Measurements from ENCODE around the gene SRP68. TPM values are rescaled to one million over a fixed set of nuclear protein-coding genes. Genes with fewer than 3 reads are reported as not detected.

Gene SRP68
- polyA plus RNA-seq, 3 donors, result 27.4 to 47.1 (median 42.1) TPM

DNA sequence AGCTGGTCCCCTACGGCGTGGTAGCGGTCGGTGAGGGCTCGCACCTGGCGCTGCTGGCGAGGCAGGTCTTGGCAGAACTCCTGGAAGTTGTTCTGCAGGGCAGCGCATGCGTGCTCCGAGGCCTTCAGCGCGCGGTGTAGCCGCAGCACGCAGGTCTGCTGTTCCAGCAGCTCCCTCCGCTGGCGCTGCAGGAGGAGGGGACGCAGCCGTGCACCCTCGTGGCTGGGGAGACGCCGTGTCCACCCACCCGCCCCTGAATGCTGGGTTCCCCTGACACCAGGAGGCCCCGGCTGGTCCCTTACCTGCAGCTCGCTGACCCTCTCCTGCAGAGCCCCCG, 57.4 kb downstream of the SRP68 start:
- intact Hi-C loops (cut with micrococcal nuclease), result loop anchor here (2.0 to 5.0 kb wide), 2 partner anchors 282 to 284 kb away; no protein-coding TSS in a partner anchor
- peaks cover 1% of the 10 kb centered on the region for H3K4me1 Mint-ChIP-seq
- Histone ChIP-seq H3K9ac (ENCODE audit: insufficient read depth, low read length, poor library complexity, severe bottlenecking) (no peak overlapping the region), H4K20me1 (ENCODE audit: insufficient read depth, low read length) (no peaks in the 10 kb centered on the region), H3K27ac (ENCODE audit: low read depth in 1 of 2, low read length in 2 of 2) (no peak overlapping the region), H2AFZ (ENCODE audit: insufficient read depth, low read depth, low read length, poor library complexity, severe bottlenecking) (no peak overlapping the region), H3K79me2 (ENCODE audit: insufficient read depth, low read length) (no peaks in the 10 kb centered on the region), H3K9me3 (replicated peaks in 1 of 2; ENCODE audit: control insufficient read depth in 1 of 2, insufficient read depth in 1 of 2, low read length in 2 of 2) (no peaks in the 10 kb centered on the region), H3K4me3 (replicated peaks in 1 of 3; ENCODE audit: low read depth in 2 of 3, low read length in 3 of 3) (no peak overlapping the region), H3K4me1 (ENCODE audit: control insufficient read depth in 1 of 2, insufficient read depth in 2 of 2, low read length in 2 of 2) (no peaks in the 10 kb centered on the region), H3K4me2 (replicated peaks; ENCODE audit: extremely low read depth, low read length, poor library complexity, severe bottlenecking) (no peak overlapping the region), H3K36me3 (replicated peaks in 1 of 2; ENCODE audit: control insufficient read depth in 1 of 2, insufficient read depth in 2 of 2, low read length in 2 of 2) (no peaks in the 10 kb centered on the region), H3K27me3 (ENCODE audit: control insufficient read depth in 2 of 2, insufficient read depth in 2 of 2, low read length in 2 of 2) (no peaks in the 10 kb centered on the region)
- 83% methylated on average over 26 of the region's 26 CpGs for whole genome bisulfite sequencing (ENCODE audit: insufficient coverage)
- H3K4me3 Mint-ChIP-seq, result no peak overlapping the region
- peaks cover 0 to 1% (median 0%) of the 10 kb centered on the region in 7 donors for H3K9me3 Mint-ChIP-seq
- H3K27me3 Mint-ChIP-seq (ENCODE audit: low read depth in 3 of 3), result peaks cover 1 to 7% (median 2%) of the 10 kb centered on the region in 3 donors
- no peak overlapping the region for H3K27ac Mint-ChIP-seq
- DNase-seq, result no peak
- TF ChIP-seq, protein P1, sequence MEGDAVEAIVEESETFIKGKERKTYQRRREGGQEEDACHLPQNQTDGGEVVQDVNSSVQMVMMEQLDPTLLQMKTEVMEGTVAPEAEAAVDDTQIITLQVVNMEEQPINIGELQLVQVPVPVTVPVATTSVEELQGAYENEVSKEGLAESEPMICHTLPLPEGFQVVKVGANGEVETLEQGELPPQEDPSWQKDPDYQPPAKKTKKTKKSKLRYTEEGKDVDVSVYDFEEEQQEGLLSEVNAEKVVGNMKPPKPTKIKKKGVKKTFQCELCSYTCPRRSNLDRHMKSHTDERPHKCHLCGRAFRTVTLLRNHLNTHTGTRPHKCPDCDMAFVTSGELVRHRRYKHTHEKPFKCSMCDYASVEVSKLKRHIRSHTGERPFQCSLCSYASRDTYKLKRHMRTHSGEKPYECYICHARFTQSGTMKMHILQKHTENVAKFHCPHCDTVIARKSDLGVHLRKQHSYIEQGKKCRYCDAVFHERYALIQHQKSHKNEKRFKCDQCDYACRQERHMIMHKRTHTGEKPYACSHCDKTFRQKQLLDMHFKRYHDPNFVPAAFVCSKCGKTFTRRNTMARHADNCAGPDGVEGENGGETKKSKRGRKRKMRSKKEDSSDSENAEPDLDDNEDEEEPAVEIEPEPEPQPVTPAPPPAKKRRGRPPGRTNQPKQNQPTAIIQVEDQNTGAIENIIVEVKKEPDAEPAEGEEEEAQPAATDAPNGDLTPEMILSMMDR (IDR thresholded peaks at IDR 0.05), result no peak
- H3K36me3 Mint-ChIP-seq, result no peaks in the 10 kb centered on the region

DNA sequence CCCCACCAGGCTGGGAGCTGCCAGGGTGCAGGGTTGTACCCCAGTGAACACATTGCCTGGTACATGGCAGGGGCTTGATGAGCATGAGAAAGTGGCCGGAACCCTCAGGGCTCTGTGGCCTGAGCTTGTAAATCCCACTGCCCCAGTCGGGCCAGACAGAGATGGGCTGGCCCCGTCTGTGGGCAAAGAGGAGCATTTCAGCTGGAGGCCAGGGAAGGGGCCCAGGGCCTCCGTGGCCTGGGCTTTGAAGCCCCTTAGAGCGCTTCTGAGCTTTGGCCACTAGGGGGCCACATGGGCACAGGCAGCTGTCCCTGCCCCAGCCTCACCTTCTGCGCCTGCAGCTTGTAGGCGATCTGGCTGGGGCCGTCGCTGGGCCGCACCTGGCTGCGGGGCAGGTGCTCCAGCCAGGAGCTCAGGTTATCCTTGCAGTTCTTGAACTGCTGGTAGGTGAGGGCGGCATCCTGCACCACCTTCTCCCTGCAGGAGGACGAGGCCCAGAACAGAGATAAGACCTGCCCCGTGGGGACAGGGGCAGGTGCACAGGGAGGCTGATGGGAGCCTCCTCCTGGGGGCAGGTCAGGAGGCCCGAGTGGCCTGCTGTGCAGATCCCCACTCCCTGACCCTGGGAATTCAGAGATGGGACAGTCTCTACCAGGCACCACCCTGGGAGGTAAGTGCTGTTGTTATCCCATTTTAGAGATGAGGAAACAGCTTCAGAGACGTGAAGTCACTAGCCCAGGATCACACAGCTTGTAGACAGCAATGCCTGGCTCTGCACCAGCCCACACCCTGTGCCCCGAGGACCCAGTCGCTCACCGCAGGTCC, 58.0 kb downstream of the SRP68 start:
- no peak overlapping the region for H3K4me3 Mint-ChIP-seq
- TF ChIP-seq, protein P1 (IDR thresholded peaks at IDR 0.05), result peak; percentile 99
- WGBS (ENCODE audit: insufficient coverage), result 32% methylated on average over 19 of the region's 19 CpGs

More for the DNA sequence above, 58.0 kb downstream of the SRP68 start:
- Histone ChIP-seq H3K4me1 (ENCODE audit: control insufficient read depth in 1 of 2, insufficient read depth in 2 of 2, low read length in 2 of 2) (no peaks in the 10 kb centered on the region), H3K27ac (ENCODE audit: low read depth in 1 of 2, low read length in 2 of 2) (no peak overlapping the region), H4K20me1 (ENCODE audit: insufficient read depth, low read length) (no peaks in the 10 kb centered on the region), H2AFZ (ENCODE audit: insufficient read depth, low read depth, low read length, poor library complexity, severe bottlenecking) (peak overlapping the region; percentile 11), H3K79me2 (ENCODE audit: insufficient read depth, low read length) (no peaks in the 10 kb centered on the region), H3K27me3 (ENCODE audit: control insufficient read depth in 2 of 2, insufficient read depth in 2 of 2, low read length in 2 of 2) (no peaks in the 10 kb centered on the region), H3K4me2 (replicated peaks; ENCODE audit: extremely low read depth, low read length, poor library complexity, severe bottlenecking) (no peak overlapping the region), H3K4me3 (replicated peaks in 1 of 3; ENCODE audit: low read depth in 2 of 3, low read length in 3 of 3) (no peak overlapping the region), H3K36me3 (replicated peaks in 1 of 2; ENCODE audit: control insufficient read depth in 1 of 2, insufficient read depth in 2 of 2, low read length in 2 of 2) (no peaks in the 10 kb centered on the region), H3K9ac (ENCODE audit: insufficient read depth, low read length, poor library complexity, severe bottlenecking) (no peak overlapping the region), H3K9me3 (replicated peaks in 1 of 2; ENCODE audit: control insufficient read depth in 1 of 2, insufficient read depth in 1 of 2, low read length in 2 of 2) (no peaks in the 10 kb centered on the region)
- peaks cover 0 to 1% (median 0%) of the 10 kb centered on the region in 7 donors for H3K9me3 Mint-ChIP-seq
- no peak overlapping the region for H3K27ac Mint-ChIP-seq
- H3K36me3 Mint-ChIP-seq, result no peaks in the 10 kb centered on the region
- peaks cover 1% of the 10 kb centered on the region for H3K4me1 Mint-ChIP-seq
- peak; percentile 57 to 69 (median 69) for DNase-seq
- H3K27me3 Mint-ChIP-seq (ENCODE audit: low read depth in 3 of 3), result peaks cover 0 to 5% (median 2%) of the 10 kb centered on the region in 3 donors
- intact Hi-C loops (cut with micrococcal nuclease), result loop anchor here (2.0 to 5.0 kb wide), 2 partner anchors 283 to 284 kb away; no protein-coding TSS in a partner anchor
